Measurements from ENCODE around the gene TXNDC5. TPM values are rescaled to one million over a fixed set of nuclear protein-coding genes. Genes with fewer than 3 reads are reported as not detected.
A peak's percentile ranks its signal among the peaks of the same experiment; 100 is the strongest.
"Not testable (repeated sequence)": the region's sequence is repeated elsewhere in the genome, so short reads cannot be mapped to it uniquely, and the experiment has no call there.

The TXNDC5 gene
- total RNA-seq, 1 donor = 124 TPM

GRCh38 chr6:7914991-7915789, 4.6 kb upstream of the TXNDC5 start:
- no peak for DNase-seq (ENCODE audit: low read depth in 2 of 3, low spot score in 2 of 3)

- no peak for DNase-seq (ENCODE audit: low read depth in 2 of 3, low spot score in 2 of 3)
These were observed 3.7 kb upstream of the TXNDC5 start for GRCh38 chr6:7914311-7914710.

- no peak for DNase-seq (ENCODE audit: low read depth in 2 of 3, low spot score in 2 of 3)
These were observed 2.3 kb upstream of the TXNDC5 start for GRCh38 chr6:7912736-7913517.

- DNase-seq (ENCODE audit: low read depth in 2 of 3, low spot score in 2 of 3) = no peak
These were observed 1.4 kb upstream of the TXNDC5 start for GRCh38 chr6:7912024-7912423.

- no peak for DNase-seq (ENCODE audit: low read depth in 2 of 3, low spot score in 2 of 3)
These were observed 747 bp upstream of the TXNDC5 start for GRCh38 chr6:7911345-7911725.

- DNase-seq (ENCODE audit: low read depth in 2 of 3, low spot score in 2 of 3) = peak in 1 of 3 donors; percentile 25
These were observed 312 bp downstream of the TXNDC5 start for GRCh38 chr6:7910298-7910653.

DNA sequence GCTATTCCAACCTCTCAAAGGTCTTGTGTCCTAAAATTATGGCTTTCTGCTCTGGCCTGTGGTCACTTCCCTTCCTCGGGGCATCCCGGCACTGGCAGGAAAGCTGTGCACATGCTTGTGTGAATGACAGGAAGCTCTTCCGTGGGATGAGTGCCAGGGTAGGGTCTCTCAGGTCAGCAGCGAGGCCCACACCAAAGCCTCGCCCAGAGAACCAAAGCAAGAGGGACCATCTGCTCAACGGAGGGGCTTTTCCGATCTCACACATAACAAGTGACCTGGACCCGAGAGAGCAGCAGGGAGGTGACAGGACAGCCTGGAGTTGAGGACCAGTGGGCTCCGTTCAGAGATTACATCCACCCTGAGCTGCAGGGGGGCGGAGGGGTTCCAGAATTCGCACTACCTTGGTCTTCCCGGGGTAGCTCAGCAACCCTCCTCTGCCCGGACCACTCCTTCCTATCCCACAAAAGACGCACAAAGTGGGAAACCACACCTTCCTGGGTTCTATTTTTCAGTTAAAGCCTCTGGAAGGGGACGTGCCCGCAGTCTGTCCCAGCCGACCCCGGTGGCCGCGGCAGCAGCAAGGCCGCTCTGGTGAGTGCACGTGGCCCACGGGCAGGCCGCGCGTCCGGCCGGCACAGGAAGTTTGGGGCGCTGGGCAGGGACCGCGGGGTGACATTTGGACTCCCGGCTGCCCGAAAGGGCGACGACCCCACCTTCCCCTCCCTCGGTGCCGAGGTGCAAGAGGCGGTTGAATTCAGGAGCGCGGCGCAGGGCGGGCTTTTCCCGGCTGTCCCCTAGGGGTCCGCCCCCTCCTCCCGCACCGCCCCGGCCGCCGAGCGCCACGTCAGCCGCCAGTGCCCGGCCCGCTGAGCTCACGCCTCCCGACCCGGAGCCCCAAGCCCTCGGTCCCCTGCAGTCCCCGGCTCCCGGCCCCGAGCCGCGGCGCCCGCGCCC, 988 bp downstream of the TXNDC5 start:
- no peak for DNase-seq (ENCODE audit: low read depth in 2 of 3, low spot score in 2 of 3)

- no peak for DNase-seq (ENCODE audit: low read depth in 2 of 3, low spot score in 2 of 3)
These were observed 3.4 kb downstream of the TXNDC5 start for GRCh38 chr6:7907159-7907558.

- no peak for DNase-seq (ENCODE audit: low read depth in 2 of 3, low spot score in 2 of 3)
These were observed 3.8 kb downstream of the TXNDC5 start for GRCh38 chr6:7906741-7907140.

DNA sequence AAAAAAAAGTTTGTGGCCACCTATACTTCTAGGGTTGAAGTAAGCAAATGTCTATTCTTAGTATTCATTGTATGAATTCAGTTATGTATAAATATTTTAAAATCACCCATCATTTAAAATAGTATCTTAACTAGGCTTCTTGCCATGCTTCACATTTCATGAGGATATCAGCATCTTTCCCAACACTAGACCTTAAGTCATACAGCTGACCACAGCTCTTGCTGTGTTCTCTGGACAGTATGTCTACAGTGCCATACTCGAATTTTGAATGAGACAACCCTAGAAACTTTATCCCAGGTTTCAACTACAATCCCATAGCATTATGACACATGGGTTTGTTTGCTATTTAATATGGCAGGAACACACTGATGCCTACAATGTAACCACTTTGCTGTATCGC, 5.2 kb downstream of the TXNDC5 start:
- DNase-seq (ENCODE audit: low read depth in 2 of 3, low spot score in 2 of 3) = no peak

GRCh38 chr6:7904654-7905319, 5.8 kb downstream of the TXNDC5 start:
- no peak for DNase-seq (ENCODE audit: low read depth in 2 of 3, low spot score in 2 of 3)

DNA sequence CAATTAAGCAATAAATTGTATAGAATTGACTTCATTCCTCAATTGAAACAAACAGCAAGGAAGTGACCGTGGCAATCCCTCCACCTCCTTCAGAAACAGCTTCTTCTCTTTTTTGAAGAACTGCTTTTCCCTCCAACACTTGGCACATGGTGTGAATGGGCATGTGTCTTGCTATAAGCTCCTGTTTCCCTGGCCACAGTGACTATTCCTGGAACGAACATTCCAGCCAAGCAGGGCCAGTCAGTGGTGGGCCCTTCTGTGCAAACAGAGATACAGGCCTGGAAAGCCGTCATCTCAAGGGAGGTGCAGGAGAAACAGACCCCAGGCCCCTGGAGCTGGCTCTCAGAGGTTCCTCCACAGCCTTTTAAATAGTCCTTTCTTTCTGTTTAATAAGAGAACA, 6.9 kb downstream of the TXNDC5 start:
- no peak for DNase-seq (ENCODE audit: low read depth in 2 of 3, low spot score in 2 of 3)

DNA sequence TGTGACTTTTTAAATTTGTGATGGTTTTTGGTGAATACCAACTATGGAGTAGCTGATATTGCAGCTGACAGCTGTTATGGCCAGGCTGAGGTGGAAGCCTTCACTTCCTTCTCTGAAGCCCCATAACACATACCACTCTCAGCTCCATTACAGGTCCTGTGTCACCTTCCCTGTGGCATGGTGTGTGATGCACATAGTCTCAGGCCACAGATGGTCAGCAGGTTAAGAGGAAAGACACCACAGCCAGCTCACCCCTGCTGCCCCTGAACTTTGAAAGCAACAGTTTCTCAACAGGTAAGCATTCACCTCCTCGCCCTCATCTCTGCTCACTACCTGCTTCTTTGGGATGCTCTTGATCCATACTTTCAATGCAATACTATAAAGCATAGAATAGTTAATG, 7.7 kb downstream of the TXNDC5 start:
- DNase-seq (ENCODE audit: low read depth in 2 of 3, low spot score in 2 of 3) = no peak

- DNase-seq (ENCODE audit: low read depth in 2 of 3, low spot score in 2 of 3) = no peak
These were observed 8.4 kb downstream of the TXNDC5 start for GRCh38 chr6:7902221-7902620.

GRCh38 chr6:7901780-7902179, 8.8 kb downstream of the TXNDC5 start:
- no peak for DNase-seq (ENCODE audit: low read depth in 2 of 3, low spot score in 2 of 3)

DNA sequence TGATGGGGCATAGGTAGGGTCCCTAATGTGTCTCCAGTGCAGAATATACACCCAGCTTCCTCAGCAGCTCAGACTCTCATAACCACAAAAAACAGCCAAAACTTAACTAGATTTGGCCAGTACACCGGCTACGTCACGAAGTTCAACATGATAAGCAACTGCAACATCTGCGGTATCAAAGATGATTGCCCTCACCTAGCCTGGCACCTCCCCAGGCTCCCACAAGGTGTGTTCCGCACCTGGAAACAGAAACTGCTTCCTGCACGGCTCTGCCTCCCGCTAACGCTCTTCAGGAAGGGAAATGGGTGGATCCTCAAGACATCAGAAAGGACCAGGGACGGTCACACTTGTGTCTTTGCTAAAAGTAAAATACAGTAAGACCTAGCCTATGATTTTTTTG, 9.5 kb downstream of the TXNDC5 start:
- DNase-seq (ENCODE audit: low read depth in 2 of 3, low spot score in 2 of 3) = no peak

DNA sequence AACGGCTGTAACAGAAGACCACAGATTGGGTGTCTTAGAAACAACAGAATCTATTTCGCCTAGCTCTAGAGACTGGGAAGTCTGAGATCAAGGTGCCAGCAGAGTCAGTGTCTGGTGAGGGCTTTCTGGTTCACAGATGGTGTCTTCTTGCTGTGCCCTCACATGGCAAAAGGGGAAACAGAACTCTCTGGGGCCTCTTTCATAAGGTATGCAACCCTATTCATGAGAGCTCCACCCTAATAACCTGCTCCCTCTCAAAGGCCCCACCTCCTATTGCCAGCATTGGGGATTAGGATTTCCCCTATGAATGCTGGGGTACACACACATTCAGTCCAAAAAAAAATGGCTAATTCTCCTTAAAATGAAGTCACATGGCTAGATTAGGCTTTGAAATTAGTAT, 10.0 kb downstream of the TXNDC5 start:
- no peak for DNase-seq (ENCODE audit: low read depth in 2 of 3, low spot score in 2 of 3)

DNA sequence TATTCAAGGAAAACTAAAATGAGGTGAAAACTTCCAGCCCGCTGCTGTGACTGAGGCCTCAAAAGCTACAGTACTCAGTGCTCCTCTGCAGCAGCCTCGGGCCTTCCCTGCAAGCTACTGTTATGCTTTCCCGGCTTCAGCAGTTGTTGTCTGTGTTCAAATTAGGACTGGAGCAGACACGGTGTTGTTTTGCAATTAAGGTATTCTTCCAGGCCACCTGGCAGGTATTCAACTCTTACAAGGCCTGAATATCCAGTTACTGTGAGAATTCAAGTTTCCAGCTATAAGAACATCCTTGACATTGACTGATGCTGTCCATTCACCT, 10.7 kb downstream of the TXNDC5 start:
- no peak for DNase-seq (ENCODE audit: low read depth in 2 of 3, low spot score in 2 of 3)

DNA sequence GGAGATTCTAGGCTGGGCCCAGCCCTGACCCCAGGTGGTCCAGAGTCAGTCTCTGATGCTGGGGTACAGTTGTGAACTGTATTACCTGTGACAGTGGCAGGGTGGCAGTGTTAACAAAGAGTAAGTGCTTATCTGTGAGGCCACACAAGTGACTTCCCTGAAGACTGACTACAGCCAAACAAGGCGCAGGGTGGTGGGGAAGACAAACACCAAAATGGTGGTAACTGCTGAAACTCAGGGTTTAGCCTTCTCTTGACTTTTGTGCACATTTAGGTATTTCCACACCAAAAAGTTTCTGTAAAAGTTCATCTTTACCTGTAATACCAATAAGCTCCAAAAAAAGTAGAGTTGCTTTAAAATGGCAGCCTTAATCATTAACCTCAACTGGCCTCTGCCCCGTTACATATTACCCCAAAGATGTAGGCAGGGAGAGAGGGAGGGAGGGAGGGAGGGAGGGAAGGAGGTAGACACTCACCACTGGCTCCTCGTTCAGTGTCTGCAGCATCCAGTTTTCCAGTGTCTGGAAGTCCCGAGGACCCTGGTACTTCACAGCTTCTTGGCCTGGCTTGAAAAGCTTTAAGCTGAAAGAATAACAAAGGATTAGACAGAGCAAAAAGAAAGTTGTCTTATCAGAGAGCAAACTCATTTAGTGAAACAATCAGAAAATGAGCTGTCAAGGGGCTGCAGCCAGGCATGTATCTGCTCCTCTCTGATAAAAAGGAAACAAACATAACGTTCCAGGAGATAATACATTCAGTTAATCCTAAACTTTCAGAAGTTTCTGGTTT, 11.3 kb downstream of the TXNDC5 start:
- peak in 1 of 3 donors; percentile 47 for DNase-seq (ENCODE audit: low read depth in 2 of 3, low spot score in 2 of 3)

GRCh38 chr6:7898193-7898586, 12.4 kb downstream of the TXNDC5 start:
- not testable (repeated sequence) for DNase-seq (ENCODE audit: low read depth in 2 of 3, low spot score in 2 of 3)

Measured in hematopoietic multipotent progenitor cell (in vitro differentiated cells).